HCT116 (cell line): ENCODE results near the gene SORL1.

Source experiments
- CBX3 ChIP-seq: IDR thresholded peaks from 2 replicates; pipeline ENCODE4 v1.6.1; 2012; ENCODE audit warnings: low read depth
- POLR2A ChIP-seq: IDR thresholded peaks from 2 replicates; pipeline ENCODE4 v1.7.0; 2011; ENCODE audit warnings: borderline replicate concordance; ENCODE audit not compliant: insufficient read depth, insufficient read length; ENCODE audit errors: extremely low read depth
- TCF7L2 ChIP-seq: IDR thresholded peaks from 2 replicates; pipeline ENCODE4 v1.7.0; 2011; ENCODE audit warnings: borderline replicate concordance, inconsistent platforms; ENCODE audit not compliant: insufficient read depth, insufficient read length; ENCODE audit errors: extremely low read depth
- YY1 ChIP-seq: IDR thresholded peaks from 2 replicates; pipeline ENCODE4 v1.6.1; 2011; ENCODE audit warnings: low read length, low read depth, moderate library complexity, mild to moderate bottlenecking; ENCODE audit not compliant: insufficient replicate concordance; ENCODE audit errors: extremely low read depth
- TF ChIP-seq, protein P1 (sequence below), 3 experiments: fragments of 200-600 bp in 1 of 3; sonication (generic) in 1 of 3; IDR thresholded peaks in 2 of 3; conservative IDR thresholded peaks in 1 of 3; 2 replicates each; pipeline ENCODE4 v1.5.1; 2012 to 2017; ENCODE audit warnings: low read depth in 2 of 3, low read length in 2 of 3, antibody characterized with exemption in 1 of 3, borderline replicate concordance in 1 of 3, control low read depth in 1 of 3, mild to moderate bottlenecking in 1 of 3, mixed read lengths in 1 of 3, mixed run types in 1 of 3, moderate library complexity in 1 of 3; ENCODE audit not compliant: insufficient read depth in 1 of 3
- TF ChIP-seq, protein P2 (sequence below): IDR thresholded peaks from 2 replicates; pipeline ENCODE4 v1.6.1; 2012

DNA sequence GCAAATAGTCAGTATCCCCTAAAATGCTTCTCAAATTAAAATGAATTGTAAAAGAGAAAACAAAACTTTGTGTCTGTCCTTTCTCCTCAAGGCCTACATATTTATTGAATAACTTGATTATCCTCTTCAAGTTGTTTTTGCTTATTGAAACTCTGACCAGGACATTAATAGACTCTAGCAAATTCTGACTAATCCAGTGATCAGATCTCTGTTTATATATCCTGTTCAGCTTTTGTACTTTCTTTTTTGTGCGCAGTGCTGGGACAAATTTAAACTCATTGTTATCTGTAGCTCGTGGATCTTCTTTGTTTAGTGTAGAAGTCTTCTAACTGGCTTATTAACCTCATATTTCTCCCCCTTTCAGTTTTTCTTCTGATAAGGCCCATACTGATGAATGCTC, 140.6 kb downstream of the SORL1 start:
- TF ChIP-seq, protein P1, sequence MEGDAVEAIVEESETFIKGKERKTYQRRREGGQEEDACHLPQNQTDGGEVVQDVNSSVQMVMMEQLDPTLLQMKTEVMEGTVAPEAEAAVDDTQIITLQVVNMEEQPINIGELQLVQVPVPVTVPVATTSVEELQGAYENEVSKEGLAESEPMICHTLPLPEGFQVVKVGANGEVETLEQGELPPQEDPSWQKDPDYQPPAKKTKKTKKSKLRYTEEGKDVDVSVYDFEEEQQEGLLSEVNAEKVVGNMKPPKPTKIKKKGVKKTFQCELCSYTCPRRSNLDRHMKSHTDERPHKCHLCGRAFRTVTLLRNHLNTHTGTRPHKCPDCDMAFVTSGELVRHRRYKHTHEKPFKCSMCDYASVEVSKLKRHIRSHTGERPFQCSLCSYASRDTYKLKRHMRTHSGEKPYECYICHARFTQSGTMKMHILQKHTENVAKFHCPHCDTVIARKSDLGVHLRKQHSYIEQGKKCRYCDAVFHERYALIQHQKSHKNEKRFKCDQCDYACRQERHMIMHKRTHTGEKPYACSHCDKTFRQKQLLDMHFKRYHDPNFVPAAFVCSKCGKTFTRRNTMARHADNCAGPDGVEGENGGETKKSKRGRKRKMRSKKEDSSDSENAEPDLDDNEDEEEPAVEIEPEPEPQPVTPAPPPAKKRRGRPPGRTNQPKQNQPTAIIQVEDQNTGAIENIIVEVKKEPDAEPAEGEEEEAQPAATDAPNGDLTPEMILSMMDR (IDR thresholded peaks at IDR 0.05 in 2 of 3, conservative IDR thresholded peaks at IDR 0.05 in 1 of 3; ENCODE audit: borderline replicate concordance in 1 of 3, insufficient read depth in 1 of 3, low read depth in 2 of 3, low read length in 2 of 3), result no peak
- TF ChIP-seq POLR2A, result no peak
- TF ChIP-seq CBX3, result no peak
- TF ChIP-seq TCF7L2, result no peak
- TF ChIP-seq, protein P2, sequence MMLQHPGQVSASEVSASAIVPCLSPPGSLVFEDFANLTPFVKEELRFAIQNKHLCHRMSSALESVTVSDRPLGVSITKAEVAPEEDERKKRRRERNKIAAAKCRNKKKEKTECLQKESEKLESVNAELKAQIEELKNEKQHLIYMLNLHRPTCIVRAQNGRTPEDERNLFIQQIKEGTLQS, result no peak
- no peak for TF ChIP-seq YY1
